HG03025 (cell line): Measurements from ENCODE around the gene FLVCR2.
"Not testable (repeated sequence)": the region's sequence is repeated elsewhere in the genome, so short reads cannot be mapped to it uniquely, and the experiment has no call there.

Experiments used
- ATAC-seq: cut with Tn5 transposase; IDR thresholded peaks from one replicate; pipeline ENCODE4 v1.9.1; 2021; ENCODE audit warnings: mild to moderate bottlenecking, moderate library complexity; ENCODE audit not compliant: unreplicated experiment, low FRiP score

The FLVCR2 gene

DNA sequence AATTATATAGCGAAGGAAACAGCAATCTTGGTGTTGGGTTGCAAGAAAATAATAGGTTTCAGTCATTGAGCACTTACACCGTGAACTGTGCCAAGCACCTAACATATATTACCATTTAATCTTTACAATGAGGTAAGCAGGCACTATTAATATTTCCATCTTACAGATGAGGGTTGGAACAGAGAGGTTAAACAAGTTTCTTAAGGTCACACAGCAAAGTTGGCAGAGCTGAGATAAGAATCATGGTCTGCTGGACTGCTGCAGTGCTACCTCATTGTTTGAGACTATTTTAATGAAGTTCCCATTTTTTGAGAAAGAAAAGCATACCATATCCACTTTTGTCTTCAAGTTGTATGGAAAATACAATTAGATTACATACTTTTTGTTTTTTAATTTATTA, 80.5 kb downstream of the FLVCR2 start:
- ATAC-seq, result no peak

DNA sequence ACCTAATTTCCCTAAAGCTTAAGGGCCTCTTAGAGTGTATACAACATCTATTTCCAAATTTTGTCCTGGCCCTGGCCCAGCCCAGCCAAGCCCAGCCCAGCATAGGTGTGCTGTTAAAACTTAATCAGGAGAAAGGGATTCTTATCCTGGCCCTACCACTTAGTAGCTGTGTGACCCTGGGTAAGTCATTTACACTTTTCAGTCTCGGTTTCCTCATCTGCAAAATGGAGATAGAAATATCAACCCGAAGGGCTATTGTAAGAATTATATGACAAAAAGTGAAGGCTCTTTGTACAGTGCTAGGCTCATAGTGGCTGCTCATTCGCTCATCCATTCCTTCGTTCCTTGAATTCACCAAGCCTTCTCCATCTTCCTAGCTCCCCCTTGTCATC, 81.8 kb downstream of the FLVCR2 start:
- no peak for ATAC-seq

GRCh38 chr14:75660630-75661498, 82.4 kb downstream of the FLVCR2 start, which contains the start of the genes ERG28 and TTLL5:
TSS of gene ERG28 (minus strand) at chr14:75660876. CDS start at chr14:75657502, 3,374 bp downstream.
TSS of gene TTLL5 (plus strand) at chr14:75661246. CDS start at chr14:75663150, 1,904 bp downstream.
- peak; percentile 91 for ATAC-seq

GRCh38 chr14:75661499-75661814, 83.0 kb downstream of the FLVCR2 start:
- ATAC-seq, result no peak

GRCh38 chr14:75662966-75663365, 84.5 kb downstream of the FLVCR2 start:
- no peak for ATAC-seq

DNA sequence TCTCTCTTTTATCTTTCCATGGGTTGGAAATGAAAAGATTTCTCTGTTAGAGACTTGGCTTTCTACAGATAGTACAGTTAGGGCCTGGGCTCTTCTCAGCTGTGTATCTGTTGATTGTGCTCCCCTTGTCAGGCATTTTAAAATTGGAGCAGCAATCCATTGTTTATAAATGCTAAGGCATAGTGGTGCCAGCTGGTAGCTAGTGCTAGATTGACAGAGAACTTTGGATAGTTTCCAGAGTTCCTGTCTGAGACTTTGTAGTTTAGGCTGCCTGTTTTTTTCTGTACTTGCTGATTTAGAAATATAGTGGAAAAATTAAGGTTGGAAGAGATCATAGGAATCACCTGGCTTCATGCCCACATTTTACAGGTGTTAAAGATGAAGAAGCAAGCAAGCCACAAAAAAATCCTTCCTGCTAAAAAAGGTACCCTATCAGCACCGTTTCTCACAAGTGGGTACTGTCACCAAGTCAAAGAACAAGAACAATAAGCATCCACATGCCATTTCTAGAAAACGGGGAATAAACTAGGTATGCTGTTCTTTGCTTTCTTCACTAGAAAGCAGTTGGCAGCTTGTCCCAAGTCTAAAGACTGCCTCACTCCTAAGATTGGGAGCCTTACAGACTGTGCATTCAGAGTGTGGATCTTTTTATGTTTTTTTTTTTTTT, 88.8 kb downstream of the FLVCR2 start:
- no peak for ATAC-seq

DNA sequence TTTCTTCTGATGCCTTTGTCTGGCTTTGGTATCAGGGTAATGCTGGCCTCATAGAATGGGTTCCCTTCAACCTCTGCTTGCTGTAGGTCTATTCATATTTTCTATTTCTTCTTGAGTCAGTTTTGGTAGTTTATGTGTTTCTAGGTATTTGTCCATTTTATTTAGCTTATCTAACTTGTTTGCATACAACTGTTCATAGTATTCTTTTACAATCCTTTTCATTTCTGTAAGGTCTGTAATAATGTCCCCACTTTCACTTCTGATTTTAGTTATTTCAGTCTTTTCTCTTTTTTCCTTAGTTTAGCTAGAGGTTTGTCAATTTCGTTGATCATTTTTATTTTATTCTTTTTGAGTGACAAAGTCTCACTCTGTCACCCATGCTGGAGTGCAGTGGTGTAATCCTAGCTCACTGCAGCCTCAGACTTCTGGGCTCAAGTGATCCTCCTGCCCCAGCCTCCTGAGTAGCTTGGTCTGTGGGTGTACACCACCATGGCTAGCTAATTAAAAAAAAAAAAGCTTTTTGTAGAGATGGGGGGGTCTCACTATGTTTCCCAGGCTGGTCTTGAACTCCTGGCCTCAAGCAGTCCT, 94.3 kb downstream of the FLVCR2 start:
- ATAC-seq, result no peak

DNA sequence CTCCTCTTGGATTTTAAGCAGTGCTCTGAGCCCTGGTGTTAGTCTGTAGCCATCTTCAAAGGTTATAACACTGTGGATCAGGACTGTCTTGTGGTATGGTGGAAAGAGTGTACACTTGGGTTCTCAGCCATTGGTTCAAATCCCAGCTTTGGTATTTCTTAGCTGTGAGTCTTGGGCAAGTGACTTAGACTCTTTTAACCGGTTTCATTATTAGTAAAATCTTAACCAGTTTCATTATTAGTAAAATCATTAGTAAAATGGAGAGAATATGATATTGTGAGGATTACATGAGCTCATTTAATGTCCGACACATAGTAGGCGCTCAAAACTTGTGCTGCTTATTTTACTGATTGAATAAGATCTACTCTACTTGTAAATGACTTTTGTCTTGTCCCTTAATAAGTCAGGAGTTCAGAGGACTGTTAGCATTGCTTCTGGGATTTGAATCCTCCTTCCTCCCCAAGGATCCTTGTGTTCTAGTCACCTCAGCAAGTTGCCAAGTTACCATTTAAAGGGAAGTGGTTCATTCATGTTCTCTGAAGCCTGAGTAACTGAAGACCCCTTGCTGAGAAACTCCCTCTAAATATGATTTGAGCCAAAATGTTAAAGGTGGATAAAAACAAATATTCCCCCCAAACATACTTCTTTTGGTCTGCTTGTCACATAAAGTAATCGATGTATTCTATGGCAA, 95.1 kb downstream of the FLVCR2 start:
- no peak for ATAC-seq

DNA sequence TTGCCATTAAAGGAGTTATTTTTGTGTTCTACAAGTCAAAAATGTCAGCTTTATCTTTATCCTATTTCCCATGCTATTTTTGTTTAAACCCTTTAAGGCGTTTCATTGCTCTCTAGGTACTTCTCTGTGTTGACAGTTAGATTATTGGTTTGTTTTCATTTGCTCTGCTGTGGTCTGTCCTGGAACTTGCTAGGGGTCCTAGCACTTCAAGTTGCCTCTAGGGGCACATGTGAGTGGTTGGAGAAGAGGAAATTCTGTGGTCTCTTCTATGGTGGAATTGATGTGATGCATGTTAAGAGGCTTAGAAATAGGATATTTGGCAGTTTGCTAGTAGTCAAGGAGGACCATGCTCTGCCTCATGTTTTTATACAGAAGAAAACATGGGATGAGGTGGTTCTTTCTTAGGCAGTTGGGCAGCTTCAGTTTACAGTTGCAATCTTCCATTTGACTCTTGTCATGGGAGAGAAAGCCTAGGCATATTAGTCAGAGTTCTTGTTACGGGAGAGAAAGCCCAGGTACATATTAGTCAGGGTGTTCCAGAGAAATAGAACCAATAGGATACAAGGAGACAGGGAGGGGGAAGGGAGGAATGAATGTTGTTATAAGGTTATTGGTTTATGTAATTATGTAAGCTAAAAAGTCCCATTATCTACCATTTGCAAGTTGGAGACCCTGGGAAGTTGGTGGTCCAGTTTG, 97.0 kb downstream of the FLVCR2 start:
- no peak for ATAC-seq

GRCh38 chr14:75685910-75686309, 107.5 kb downstream of the FLVCR2 start:
- no peak for ATAC-seq

DNA sequence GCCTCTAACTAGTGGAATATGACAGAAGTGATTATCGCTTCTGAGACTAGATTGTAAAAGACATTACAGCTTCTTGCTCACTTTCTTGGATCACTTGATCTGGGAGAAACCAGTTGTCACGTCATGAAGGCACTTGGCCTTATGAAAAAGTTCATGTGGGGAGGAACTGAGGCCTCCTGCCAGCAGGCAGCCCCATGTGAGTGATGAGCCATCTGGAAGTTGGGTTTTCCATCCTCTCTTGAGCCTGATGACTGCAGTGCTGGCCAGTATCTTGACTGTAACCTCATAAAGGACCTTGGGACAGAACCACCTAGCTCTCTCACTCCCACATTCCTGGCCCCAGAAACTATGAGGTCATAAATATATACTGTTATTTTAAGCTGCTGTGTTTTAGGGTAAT, 110.6 kb downstream of the FLVCR2 start:
- ATAC-seq, result no peak

DNA sequence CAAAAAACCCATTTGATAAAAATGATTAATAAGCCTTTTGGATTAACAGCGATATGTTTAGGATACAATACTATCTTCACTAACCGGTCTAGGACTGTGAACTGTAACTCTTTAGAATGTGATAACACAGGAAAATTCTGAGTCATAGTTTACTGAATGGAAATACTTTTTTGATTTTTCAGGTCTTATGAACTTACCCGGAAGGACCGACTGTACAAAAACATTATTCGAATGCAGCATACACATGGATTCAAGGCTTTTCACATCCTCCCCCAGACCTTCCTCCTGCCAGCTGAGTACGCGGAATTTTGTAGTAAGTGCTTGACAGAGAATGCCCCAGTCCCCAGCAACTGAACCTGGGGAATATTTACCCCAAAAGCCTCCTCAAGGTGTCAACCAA, 111.6 kb downstream of the FLVCR2 start:
- no peak for ATAC-seq

GRCh38 chr14:75695025-75695424, 116.6 kb downstream of the FLVCR2 start:
- ATAC-seq, result not testable (repeated sequence)

DNA sequence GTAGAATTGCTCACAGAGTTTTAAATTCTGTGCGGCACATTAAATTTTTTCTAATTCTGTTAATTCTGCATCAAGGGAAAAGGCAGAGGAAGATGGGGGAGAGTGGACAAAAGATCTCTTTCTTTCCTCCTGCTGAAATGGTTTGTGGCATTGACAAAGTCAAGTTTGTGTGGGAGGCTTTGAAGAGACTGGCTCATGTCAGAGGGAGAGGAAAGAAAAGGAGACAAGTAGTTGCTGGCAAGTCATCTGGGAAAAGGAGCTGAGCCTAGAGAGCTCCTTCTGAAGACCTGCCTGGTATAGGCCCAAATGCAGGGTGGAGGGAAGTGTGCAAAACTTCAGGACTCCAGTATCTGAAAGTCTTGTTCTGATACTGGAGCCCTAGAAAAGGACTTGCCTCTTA, 119.0 kb downstream of the FLVCR2 start:
- no peak for ATAC-seq
